8988T (cell line): Measurements from ENCODE around the gene NIM1K.
"Not testable (repeated sequence)": the region's sequence is repeated elsewhere in the genome, so short reads cannot be mapped to it uniquely, and the experiment has no call there.

Source experiments
- DNase-seq: peaks from one replicate; pipeline ENCODE4 v3.0.0; 2011

Gene NIM1K

DNA sequence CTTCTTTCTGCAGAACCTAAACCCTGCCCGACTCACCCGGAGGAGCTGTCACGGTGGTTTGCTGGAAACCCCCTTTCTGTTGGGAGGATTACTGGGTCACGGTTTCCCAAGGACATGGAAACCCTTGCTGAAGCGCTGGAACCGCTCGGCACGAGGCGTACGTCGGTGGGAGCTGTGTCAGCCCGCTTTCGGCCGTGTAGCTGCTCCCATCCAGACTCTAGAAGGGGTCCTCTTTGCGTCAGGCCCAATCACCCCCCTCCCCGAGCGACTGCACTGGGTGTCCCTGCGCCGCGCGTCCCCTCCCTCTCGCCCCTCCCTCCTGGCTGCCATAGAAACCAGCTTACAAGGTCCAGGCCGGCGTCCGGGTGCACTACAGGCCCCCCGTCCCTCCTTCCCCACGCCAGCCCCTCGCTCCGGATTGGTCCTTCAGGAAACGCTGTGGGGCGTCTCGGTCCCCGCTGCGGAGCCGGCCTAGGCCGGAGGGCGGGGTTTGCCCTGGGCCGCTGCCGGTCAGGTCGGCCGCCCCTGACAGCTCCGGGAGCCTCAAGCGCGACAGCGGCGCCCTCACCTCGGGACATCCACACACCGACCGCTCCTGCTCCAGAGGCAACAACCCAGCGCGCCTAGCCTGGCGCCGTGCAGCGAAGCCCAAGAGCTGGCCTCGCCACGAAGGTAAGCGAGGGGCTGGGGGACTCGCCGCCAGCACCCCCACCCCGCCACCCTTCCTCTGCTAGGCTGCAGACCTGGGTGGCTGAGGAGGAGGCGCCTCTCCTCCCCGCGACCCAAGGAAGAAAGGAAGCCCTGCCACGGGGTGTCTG lies at the start of gene NIM1K:
NIM1K (plus strand) TSS at position 486 of the 818 bp plus-strand sequence. CDS start 53,551 bp downstream, outside the sequence.
- peak; percentile 56 for DNase-seq

DNA sequence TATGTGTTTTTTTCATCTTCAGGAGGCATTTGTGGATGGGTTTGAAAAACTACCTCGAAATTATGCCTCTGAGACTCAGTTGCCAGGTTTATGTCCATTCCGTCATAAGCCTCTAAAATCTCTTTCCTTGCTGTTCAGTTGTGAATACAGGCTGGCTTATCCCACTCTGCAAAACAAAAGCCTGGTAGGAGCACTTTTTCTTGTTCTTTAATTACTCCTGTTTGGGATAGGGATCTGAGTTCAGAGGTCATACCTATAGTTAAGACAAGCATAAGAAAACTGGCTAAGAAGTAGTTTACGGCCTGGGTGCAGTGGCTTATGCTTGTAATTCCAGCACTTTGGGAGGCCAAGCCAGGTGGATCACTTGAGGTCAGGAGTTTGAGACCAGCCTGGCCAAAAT lies 47.0 kb upstream of the NIM1K start:
- DNase-seq: no peak

DNA sequence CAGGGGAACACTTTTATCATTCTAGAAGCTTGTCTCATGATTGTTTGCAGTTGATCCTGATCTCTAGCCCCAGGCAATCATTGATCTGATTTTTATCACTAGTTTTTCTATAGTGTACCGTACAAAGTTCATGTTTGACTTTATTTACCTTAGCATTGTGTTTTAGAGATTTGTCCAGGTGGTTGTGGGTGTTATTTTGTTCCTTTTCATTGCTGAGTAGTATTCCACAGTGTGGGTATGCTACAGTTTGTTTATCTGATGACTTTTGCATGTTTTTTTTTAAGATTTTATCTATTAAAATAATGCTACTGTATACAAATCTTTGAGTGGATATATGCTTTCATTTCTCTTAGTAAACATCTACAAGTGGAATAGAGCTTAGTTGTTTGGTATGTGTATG lies 45.1 kb upstream of the NIM1K start:
- no peak for DNase-seq

DNA sequence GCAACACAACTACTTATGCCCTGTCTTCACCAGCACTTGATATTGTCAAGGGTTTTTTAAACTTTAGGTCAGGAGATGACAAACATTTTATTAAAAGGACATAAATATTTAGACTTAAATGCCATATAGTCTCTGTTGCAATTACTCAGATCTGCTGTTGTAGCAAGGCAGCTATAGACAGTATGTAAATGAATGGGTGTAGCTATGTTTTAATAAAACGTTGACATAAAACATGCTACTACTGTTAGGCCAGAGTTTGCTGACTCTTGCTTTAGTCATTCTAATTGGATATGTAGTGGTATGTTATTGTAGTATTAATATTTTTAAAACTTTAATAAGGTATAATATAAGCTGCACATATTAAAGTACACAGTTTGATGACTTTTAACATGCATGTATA lies 43.6 kb upstream of the NIM1K start:
- DNase-seq: no peak

DNA sequence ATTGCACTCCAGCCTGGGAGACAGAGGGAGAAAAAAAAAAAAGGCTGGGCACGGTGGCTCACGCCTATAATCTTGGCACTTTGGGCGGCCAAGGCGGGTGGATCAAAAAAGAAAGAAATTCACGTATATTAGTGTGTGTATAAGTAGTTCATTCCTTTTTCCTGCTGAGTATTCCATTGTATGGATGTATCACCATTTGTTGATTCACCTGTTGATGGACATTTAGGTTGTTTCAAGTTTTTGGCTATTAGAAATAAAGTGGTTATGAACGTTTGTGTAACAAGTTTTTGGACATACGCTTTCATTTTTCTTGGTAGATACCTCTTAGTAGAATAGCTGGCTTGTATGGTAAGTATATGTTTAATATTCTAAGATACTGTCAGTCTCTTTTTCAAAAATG lies 42.8 kb upstream of the NIM1K start:
- DNase-seq: no peak

DNA sequence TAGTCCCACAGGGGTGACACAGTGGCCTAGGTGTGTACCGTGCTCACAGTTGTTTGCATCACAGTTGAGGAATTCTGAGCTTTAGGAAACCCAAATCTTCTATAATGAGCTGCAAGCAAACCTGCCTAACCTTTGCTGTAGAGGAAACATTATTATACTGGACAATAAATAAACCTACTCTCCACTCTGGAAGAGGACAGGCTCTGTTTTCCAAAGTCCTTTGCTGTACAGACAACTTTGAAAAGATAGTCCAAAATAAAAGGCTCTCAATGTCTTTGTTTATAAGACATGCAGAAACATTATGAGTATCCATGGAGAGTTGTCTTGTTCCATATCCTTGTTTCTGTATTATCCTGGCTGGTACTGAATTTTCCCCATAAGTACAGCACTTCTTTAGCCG lies 42.0 kb upstream of the NIM1K start:
- DNase-seq: no peak

DNA sequence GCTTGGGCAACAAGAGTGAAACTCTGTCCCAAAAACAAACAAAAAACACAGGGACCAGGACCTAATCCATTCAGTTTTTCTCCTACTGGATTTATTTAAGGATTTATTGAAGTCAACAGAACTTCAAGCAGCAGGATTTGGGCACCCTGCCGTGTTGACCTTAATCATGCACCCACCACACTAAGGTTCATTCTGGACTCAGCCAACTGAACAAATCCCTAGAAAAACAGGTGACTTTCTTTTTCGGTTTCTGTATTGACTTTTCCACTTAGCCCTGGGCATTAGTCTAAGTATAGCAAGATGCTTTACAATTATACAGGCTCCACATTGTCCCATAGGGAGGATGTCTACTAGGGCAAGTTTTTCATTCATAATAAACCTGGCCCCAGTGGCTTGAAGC lies 41.3 kb upstream of the NIM1K start:
- no peak for DNase-seq

DNA sequence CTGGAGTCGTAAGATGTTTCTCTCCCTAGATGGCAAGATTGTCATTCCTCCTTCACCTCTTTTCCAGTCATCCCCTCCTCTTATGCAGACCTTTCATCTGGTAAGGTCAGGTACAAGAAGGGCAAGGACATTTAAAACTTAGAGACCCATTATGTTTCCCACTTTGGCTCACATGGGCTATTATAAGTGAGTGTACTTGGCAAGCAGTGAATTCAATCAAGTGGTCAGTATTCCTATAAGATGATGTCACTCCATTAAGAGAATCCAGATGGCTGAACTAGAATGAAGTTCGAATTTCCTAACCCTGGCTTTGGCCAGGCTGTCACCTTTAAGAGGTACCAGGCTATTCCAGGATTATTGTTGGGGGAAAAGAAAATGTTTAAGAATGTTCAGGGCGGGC lies 39.1 kb upstream of the NIM1K start:
- DNase-seq: no peak

DNA sequence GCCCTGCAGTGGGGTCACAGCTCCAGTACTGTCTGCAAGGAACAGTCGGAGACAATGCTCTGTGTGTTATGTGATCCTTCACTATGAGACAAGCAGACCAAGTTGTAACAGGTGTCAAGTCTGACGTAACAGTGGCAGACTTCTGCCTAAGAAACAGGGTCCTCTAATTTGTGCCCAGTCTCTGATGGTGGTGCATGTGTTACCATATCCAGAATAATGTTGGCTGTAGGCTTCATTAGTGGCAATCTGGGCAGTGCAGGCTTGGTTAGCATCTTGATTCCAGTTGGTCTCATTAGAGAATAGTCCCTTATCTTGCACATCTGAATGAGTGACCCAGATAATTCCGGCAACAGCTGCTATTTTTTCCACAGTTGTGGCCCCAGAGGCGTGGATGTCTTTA lies 37.6 kb upstream of the NIM1K start:
- no peak for DNase-seq

DNA sequence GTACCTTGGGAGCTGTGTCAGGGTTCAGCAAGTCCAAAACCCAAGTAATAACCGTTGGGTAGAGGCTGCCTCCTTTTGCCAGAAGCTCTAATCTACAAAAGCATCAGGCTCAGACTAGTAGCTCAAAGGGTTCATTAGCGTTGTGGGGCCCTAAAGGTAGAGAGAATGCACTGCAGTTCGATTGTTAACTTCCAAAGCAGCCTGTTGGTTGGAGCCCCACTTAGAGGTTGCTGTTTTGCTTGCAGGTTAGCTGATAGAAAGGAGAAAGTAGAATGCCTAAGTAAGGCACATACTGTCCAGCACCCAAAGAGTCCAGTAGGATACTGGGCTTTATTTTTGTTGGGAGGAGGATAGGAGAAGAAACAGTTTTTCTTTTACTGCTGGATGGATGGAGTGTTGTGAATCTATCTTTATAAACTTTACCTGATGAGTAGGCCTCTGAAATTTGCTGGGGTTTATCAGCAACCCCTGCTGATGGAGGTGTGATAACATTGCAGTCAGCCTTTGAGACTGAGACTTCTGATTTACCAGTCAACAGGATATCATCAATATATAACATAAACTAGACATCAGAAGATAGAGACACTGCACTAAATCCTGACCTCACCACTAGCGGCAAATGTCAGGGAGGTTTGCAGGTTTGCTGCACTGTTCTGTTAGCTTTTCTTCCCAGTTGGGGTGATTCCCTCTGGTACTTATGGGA lies 36.5 kb upstream of the NIM1K start:
- no peak for DNase-seq

DNA sequence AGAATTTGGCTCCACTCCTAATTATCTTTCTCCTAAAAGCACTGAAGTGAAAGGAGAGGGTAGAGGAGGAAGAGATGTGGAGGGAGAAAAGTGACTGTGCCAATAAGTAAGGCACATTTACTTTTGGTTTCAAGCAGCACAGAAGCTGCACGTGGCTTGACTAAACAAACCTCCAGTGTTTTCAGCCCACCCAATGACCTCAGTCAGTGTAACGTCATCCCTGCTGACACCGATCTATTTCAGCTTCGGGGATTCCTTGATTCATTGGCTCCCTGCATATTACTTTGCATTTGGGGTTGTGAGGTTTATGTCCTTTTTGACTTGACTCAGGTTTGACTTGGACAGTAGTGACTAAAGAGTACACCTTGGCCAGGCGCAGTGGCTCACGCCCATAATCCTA lies 35.6 kb upstream of the NIM1K start:
- DNase-seq: no peak

DNA sequence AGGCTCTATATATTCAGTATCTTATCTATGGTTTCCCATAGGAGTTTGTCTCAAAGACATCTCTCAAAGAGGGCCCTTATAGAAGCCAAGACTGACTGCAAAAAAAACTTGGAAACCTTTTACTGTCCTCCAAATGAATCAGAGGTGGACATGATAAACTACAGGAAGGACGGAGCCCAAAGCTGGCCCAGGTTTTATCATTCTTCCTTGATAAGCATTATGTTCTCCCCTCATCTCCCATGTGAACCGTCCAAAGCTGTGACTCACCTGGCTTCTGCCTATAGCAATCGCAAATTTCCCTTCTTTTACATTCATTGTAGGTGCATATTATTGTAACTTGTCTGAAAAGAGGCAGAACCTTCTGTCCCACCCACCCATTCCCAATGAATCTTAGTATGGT lies 35.0 kb upstream of the NIM1K start:
- no peak for DNase-seq

DNA sequence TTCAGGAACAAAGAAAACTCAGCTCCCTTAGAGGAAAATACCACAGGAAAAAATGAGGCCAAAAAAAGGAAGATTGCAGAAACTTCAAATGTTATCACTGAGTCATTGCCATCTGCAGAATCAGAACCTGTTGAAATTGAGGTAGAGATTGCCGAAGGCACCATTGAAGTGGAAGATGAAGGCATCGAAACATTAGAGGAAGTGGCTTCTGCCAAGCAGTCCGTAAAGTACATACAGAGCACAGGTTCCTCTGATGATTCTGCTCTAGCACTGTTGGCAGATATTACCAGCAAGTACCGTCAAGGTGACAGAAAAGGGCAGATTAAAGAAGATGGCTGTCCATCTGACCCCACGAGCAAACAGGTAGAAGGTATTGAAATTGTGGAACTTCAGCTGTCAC lies 30.8 kb upstream of the NIM1K start:
- no peak for DNase-seq

DNA sequence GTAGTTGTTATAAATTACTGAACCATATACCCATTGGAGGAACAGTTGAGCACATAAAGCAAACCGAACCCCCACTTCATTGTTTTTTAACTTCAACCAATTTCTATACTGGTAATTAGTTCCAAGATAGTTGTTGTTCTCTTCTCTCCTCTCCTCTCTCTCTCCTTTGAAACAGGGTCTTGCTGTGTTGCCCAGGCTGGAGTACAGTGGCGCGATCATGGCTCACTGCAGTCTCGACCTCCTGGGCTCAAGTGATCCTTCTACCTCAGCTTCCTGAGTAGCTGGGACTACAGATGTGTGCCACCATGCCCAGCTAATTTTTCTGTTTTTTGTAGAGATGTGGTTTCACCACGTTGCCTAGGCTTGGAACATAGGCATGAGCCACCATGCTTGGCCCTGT lies 27.2 kb upstream of the NIM1K start:
- DNase-seq: not testable (repeated sequence)

DNA sequence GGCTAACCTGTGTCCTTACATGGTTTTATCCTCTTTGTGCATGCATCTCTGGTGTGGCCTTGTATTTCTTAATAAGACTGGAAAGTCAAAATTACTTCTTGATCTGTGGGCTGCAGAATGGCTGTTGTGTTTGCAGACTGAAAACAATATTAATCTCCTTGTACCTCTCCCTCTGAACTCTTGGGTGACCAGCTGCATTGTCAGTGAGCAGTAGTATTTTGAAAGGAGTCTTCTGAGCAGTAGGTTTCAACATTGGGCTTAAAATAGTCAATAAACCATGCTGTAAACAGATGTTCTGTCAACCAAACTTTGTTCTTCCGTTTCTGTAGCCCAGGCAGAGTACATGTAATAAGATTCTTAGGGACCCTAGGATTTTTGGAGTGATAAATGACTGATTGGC lies 26.7 kb upstream of the NIM1K start:
- DNase-seq: no peak

DNA sequence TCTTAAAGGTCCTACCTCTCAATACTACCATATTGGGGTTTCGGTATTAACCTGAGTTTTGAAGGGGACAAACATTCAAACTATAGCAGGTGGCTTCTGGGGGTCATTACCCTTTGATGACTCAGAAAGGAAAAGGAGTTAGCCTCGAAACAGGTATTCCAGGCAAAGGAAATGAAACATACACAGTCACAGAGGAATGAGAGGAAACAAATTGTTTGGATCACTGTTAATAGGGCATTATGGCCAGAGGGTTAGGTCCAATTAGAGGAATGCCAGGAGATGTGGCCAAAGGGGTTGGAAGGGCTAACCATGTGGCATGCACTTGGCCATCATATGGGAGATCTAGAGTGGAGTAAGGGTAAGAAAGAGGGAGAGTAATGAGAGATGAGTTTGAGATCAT lies 23.9 kb upstream of the NIM1K start:
- DNase-seq: no peak

DNA sequence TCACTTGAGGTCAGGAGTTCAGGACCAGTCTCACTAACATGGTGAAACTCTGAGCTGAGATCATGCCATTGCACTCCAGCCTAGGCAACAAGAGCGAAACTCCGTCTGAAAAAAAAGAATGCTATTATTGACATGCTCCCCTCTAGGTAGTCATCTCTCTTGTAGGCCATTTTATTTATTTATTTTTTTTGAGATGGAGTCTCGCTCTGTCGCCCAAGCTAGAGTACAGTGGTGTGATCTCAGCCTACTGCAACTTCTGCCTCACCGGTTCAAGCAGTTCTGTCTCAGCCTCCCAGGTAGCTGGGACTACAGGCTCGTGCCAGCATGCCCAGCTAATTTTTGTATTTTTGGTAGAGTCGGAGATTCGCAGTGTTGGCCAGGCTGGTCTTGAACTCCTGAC lies 20.6 kb upstream of the NIM1K start:
- DNase-seq: no peak

DNA sequence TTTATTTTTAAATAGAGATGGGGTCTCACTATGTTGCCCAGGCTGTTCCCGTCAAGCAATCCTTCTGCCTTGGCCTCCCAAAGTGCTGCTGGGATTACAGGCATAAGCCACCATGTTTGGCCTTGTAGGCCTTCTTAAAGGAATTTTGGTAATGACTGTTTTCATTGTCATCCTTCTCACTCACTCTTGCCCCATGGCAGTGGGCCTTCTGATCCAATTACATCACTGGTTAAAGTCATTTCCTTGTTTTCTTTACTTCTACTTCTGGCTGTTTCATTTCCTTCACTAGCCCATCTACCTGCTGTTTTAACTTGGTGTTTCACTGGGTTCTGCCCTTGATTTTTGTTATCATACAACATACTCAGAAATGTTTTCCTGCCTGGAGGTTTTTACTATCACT lies 20.1 kb upstream of the NIM1K start:
- DNase-seq: no peak

DNA sequence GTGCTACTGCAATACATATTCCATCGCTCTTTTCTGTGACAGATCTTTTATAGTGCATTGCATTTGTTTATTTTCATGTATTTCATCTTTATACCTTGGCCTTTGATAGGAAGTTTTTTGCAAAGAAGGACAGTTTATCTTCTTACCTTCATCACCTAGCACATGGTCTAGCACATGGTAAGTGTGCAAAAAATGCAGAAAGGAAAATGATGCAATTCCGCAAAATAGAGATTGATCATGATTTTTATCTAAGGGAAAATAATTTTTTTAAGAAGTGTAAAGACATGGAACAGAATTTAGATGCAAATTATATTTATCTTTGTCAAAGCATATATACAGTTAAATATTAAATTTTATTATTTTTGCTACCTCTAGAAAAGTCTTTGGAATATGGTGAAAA lies 19.2 kb upstream of the NIM1K start:
- no peak for DNase-seq

DNA sequence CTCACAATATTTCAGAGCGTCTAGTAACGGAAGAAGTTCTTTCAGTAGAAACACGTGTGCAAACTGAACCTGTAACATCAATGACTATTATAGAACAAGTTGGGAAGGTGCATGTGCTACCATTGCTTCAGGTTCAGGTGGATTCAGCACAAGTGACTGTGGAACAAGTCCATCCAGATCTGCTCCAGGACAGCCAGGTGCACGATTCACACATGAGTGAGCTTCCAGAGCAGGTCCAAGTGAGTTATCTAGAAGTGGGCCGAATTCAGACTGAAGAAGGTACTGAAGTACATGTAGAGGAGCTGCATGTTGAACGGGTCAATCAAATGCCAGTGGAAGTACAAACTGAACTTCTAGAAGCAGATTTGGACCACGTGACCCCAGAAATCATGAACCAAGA lies 17.4 kb upstream of the NIM1K start:
- DNase-seq: no peak

DNA sequence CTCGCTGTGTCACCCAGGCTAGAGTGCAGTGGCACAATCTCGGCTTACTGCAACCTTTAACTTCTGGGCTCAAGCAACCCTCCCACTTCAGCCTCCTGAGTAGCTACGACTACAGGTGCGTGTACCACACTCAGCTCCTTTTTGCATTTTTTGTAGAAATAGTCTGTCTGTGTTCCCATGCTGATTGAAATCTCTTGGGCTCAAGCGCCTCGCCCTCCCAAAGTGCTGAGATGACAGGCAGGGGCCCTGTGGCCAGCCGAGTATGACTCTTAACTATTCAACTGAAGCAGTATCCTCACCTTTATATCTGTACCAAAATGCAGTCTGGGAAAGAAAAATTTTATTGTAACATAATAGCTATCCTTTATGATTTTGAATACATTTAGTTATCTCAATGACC lies 12.2 kb upstream of the NIM1K start:
- no peak for DNase-seq

DNA sequence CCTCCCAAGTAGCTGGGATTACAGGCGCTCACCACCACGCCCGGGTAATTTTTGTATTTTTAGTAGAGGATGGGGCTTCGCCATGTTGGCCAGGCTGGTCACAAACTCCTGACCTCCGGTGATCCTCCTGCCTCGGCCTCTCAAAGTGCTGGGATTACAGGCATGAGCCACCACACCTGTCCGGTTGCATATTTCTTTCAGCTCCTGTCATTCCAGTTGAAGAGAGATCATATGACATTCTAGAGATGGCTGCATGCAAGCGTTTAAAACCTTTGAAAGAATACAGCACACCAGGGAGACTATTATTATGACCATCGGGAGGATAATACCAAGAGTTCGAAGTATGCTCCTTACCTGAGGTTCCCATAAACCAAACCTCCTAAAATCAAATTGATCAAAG lies 9.6 kb upstream of the NIM1K start:
- no peak for DNase-seq

DNA sequence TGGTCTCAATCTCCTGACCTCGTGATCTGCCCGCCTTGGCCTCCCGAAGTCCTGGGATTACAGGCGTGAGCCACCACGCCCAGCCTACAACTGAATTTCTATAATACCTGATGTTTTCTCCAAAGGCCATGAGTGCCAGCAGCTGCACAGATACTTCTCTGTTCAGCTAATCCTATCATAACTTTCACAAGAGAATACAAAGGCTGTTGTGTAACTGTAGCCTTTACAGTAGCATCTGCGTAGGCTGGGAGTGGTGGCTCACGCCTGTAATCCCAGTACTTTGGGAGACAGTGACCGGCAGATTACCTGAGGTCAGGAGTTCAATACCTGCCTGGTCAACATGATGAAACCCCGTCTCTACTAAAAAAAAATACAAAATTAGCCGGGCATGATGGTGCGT lies 8.9 kb upstream of the NIM1K start:
- DNase-seq: not testable (repeated sequence)

DNA sequence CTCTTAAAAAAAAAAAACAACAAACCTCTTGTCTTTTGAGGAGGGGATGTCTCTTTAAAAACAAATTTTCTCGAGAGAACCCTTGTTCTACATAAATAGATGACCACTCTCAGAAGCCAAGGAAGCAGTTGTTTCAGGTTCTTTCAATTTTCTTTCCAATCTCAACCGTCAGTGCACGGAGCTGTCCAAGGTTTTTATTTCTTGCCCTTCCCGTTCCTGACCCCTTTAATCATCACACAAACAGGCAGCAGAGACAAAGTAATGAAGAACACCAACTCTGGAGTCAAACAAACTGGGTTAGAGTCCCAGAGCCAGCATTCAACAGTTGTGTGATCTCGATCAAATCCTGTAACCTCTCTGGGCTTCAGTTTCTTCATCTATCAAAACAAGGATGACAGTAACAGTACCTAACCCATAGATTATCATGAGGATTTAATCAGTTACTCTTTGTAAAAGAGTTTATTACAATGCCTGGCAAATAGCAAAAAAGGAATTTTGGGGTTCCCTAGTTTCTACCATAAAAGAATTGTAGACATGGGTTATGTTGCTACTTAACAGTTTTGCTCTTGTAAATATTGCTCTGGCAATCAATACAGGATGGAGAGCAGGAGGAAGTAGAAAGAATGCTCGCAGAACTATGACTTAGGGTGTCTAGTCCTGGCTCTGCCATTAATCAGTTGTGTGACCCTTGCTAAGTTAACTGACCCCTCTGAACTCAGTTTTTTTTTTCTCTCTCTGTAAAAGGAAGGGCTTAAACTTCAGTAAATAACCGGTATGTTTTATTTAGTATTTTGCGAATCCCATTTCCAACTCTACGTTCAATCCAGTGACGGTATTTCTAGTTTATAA lies 1.0 kb upstream of the NIM1K start:
- DNase-seq: no peak
